NCI-H1436 (cell line): Measurements from ENCODE around the gene NFAT5.

Experiments used
- DNase-seq: peaks from one replicate; lab custom pipeline; 2025; lab: John Stamatoyannopoulos, UW

NFAT5 gene

DNA sequence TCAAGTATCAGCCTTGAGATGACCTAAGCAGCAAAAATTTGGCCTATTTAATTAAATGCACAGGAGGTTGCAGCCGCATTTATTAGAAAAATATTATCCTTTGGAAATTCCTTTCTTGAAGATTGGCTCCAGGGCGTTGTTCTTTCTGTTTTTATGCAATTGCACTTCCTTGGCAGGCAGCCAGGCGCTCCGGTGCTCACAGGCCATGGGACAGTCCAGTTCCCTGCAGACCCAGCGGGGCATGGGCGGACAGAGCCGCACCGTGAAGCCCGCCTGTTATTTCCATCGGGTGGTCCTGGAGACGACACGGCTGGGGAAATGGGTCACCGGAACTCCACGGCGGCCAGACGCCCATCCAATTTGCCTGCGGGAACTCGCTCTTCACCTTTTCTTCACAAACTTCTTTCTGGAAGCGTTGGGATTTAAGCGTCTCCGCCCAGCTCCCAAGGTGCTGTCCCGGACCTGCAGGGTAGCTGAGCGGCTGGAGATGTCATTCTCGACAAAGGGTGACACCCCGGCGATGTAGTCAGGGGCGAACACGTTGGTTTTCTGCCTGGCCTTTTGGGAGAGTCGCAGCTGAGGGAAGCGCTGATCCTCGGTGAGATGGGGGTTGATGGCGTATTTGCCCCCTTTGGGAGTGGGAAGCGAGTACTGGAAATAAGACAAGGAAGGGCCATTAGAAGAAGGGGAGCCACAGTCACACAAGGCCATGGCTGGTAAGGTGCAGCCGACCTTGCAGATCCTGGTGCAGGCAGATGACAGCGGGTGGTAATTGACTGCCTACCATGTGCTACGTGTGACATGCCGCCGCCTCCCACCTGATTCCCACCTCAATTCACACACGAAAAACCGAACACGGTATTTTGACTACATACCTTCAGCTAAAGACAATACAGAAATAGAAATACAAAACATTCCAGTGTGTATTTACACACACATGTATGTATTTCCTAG is 176.5 kb downstream of the NFAT5 start:
- no peak for DNase-seq

DNA sequence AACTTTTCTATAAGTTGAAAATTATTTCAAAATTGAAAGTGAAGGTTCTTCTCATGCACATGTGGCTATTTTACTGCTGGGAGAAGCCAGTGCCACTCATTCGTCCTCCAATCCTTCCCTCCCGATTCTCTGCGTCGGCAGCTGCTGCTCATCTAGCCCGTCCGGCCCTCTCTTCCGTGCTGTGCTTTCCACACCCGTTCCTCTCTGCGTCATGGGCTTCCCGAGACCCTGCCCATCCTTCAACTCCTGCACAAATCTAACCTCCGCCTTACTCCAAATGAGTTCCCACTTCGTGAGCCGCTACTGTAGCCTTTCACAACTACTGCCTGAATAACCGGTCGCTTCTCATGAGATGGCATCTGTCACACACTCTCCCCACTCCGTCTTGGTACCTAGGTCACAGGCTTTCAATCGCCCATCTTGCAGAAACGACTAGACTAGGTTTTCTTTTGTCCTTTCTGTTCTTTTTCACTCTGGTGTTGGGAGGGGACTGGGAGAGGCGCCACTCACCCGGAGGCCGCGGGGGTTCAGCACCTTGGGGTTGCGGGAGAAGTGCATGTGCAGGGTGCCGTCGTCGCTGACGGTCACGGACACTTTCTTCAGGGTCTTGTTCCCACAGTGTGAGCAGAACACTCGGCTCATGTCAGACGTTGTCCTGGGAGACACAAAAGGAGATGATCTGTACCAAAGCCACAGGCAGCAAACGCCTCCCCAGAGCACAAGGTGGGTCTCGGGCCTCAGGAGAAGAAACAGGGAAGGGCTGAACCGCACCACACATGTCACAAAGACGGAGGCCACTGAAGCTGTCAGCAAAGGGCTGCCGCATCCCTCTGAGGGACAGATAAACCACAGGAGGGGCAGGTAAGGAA is 178.8 kb downstream of the NFAT5 start:
- no peak for DNase-seq

DNA sequence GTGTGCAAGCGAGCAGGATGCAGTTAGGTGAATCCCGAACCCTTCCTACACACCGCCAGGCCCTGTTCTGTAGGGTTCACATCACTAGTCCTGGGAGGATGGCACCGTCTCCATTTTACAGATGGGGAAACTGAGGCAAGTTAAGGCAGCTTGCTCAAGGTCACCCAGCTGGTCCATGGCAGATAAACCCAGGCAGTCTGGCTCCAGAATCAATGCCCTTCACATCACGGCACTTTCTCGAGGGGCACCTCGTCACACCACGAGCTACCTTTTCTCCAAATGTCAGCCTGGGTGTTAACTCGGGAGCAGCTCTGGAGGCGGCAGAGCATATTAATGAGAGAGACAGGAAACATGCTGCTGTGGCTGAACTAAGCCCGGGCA is 179.5 kb downstream of the NFAT5 start:
- no peak for DNase-seq

DNA sequence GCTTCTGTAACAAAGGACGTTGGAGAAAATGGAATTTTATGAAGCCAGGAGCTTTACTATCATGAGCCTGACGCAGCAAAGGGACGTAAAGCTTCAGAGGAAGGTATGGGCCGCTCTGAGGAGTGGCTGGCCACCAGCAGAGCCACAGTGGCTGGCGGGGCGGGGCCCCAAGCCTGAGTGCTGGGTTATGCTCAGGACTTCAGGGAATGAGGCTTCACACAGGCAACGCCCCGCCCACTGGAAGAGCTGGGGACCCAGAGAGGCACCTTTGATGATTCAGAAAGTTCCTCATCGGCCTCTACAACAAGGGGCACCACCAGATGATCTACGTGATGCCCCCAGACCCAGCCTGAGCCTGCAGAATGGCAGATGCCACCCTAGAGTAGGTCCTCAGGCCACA is 180.2 kb downstream of the NFAT5 start:
- DNase-seq = no peak

DNA sequence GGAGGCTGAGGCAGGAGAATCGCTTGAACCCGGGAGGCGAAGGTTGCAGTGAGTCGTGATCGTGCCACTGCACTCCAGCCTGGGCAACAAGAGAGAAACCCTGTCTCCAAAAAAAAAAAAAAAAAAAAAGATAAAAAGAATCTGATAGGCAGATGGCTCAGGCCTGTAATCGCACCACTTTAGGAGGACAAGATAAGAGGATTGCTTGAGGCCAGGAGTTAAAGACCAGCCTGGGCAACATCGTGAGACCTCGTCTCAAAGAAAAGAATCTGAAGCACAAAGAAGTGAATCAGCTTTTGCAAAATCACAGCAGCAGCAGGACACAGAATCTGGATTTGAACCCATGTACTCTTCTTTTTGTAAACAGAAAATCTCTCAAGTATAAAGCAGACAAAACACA is 181.3 kb downstream of the NFAT5 start:
- DNase-seq = no peak

DNA sequence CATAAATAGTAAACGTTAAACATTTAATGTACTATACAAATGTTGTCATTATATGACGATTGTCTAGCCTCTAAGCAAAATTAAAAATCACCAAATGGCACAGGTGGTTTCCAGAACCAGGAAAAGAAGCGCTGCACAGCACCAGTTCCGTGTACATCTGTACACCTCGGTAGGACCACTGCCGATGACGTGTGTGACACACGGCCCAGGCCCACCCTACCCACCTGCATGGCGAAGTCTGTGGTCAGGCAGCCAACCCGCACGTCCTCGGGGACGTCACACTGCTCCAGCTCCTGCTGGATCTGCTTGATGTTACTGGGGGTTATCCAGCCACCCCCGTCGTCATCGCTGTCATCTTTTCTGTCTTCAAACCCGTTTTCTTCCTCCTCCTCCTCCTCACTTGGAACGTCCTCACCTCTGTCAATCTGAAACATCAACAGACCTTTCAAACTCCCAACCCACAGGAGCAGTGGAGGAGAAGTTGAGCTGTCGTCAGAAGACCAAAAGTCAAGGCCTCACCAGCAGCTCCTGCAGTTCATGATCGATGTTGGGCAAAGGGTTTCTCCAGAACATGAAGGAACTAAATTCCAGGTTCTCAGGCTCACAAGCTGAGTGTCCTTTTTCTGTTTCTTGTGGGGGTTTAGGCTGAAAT is 183.1 kb downstream of the NFAT5 start:
- no peak for DNase-seq

DNA sequence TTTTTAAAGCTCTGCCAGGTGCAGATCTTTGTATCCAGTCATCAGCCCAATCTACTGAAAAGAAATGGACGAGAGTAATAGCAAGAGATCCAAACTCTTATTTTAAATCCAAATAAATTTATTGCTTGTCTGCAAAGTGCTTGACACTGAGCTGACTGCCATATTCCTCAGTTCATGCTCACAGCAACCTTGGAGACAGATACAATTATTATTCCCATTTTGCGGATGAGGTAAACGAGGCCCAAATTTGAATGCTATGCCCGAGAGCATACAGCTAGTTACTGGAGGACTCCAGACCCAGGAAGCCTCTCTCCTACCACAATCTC is 188.3 kb downstream of the NFAT5 start:
- no peak for DNase-seq
